Activated CD4-positive, alpha-beta memory T cell treated with anti-CD3 and anti-CD28 coated beads for 36 hours (primary cell): ENCODE measurements around the gene HEMK1. TPM values are rescaled to one million over a fixed set of nuclear protein-coding genes. Genes with fewer than 3 reads are reported as not detected.

Experiments
- CTCF ChIA-PET: fragments of 350-600 bp; sonication (Branson Sonifier 250); formaldehyde crosslinking; loops from one replicate; lab custom pipeline; 2021; ENCODE audit warnings: antibody characterized with exemption, inconsistent platforms; lab: Charles Lee
- POLR2A ChIA-PET: fragments of 350-600 bp; sonication (Branson Sonifier 250); formaldehyde crosslinking; loops from one replicate; lab custom pipeline; 2021; ENCODE audit warnings: antibody characterized with exemption; lab: Charles Lee
- DNase-seq: peaks from one replicate; pipeline ENCODE4 v3.0.0-alpha.2; 2020
- H3K27ac Mint-ChIP-seq: one replicate; pipeline ENCODE4 v1.8.0; 2021; ENCODE audit warnings: mixed read lengths
- H3K27me3 Mint-ChIP-seq: one replicate; pipeline ENCODE4 v1.8.0; 2021; ENCODE audit warnings: mixed read lengths
- H3K36me3 Mint-ChIP-seq: one replicate; pipeline ENCODE4 v1.8.0; 2021; ENCODE audit warnings: mixed read lengths
- H3K4me1 Mint-ChIP-seq: one replicate; pipeline ENCODE4 v1.8.0; 2021; ENCODE audit warnings: low read depth, mixed read lengths
- H3K4me3 Mint-ChIP-seq: one replicate; pipeline ENCODE4 v1.8.0; 2021; ENCODE audit warnings: mild to moderate bottlenecking, mixed read lengths
- H3K9me3 Mint-ChIP-seq: one replicate; pipeline ENCODE4 v1.8.0; 2021; ENCODE audit warnings: mixed read lengths
- intact Hi-C: fragments of 100-400 bp; cut with micrococcal nuclease; formaldehyde crosslinking; loops from one replicate; pipeline ENCODE4 v1.15.1; 2023
- total RNA-seq, 2 experiments: library from RNA; stranded (reverse); gene quantifications; one replicate each; pipeline ENCODE4 v1.2.3, GENCODE V29; 2021

The HEMK1 gene
- total RNA-seq, 2 experiments from 2014 or later: 78.7 to 82.6 TPM

- peak within 1 kb of the TSS; percentile 99 for H3K4me3 Mint-ChIP-seq
- H3K9me3 Mint-ChIP-seq: no peaks in the 10 kb centered on the region
- intact Hi-C loops: loop anchor here (5.0 kb wide), 1 partner anchor 210 kb away; the partner anchor contains the start of gene TMEM115
These were observed 1.7 kb upstream of the HEMK1 start, which contains the start of gene C3orf18 for GRCh38 chr3:50567386-50568167. Gene C3orf18, minus strand, starts transcription at chr3:50567747. Its CDS starts 2,048 bp downstream, at chr3:50565699.

DNA sequence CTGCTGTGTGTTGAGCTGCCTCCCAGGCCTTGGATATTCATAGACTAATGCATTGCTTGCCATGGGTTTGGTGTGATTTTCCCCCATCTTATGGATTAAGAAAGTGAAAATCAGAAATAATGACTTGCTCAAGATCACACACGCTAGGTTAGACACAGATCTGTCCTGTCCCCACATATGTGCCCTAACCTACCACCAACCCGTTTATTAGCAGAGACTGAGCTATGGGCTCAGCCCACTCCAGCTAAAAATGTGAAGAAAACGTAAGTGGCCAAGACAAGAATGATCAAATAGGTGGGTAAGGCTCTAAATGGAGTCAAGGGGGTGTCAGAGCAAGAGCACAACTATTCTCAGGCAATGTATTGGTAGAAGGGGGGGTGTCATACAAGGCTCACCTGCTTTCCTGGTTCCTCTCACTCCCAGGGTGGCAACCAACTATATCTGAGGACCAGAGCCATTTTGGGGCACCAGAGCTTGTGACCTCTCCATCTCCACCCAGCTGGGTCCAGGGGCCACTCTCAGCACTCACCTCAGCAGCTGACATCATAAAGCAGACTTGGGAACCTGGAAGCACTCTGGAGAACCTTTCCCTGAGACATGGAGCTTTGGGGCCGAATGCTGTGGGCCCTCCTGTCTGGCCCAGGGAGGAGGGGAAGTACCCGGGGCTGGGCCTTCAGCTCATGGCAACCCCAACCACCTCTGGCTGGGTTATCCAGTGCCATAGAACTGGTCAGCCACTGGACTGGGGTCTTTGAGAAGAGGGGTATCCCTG, 1.4 kb downstream of the HEMK1 start:
- DNase-seq: no peak
- intact Hi-C loops: loop anchor here (5.0 kb wide), 1 partner anchor 102 kb away; the partner anchor contains the start of gene DOCK3
- POLR2A ChIA-PET: interaction anchor here (1.1 to 14.0 kb wide), 6 partner anchors 10 to 233 kb away, joined by 3 to 1013 read pairs (median 16); partner anchors contain the start of genes CISH, CYB561D2, MAPKAPK3 and NPRL2
- H3K4me1 Mint-ChIP-seq: peaks cover 67% of the 10 kb centered on the region
- peak overlapping the region; percentile 95 for H3K27ac Mint-ChIP-seq
- no peaks in the 10 kb centered on the region for H3K27me3 Mint-ChIP-seq
- H3K9me3 Mint-ChIP-seq: no peaks in the 10 kb centered on the region
- H3K36me3 Mint-ChIP-seq: peaks cover 58% of the 10 kb centered on the region
- CTCF ChIA-PET: interaction anchor here (0.7 to 14.6 kb wide), 9 partner anchors 11 to 819 kb away, joined by 3 to 908 read pairs (median 13); partner anchors contain the start of genes CISH, CYB561D2, MAPKAPK3 and NPRL2
- peak overlapping the region; percentile 99 for H3K4me3 Mint-ChIP-seq

More at GRCh38 chr3:50567386-50568167, 1.7 kb upstream of the HEMK1 start, which contains the start of gene C3orf18:
- peaks cover 42% of the 10 kb centered on the region for H3K4me1 Mint-ChIP-seq
- H3K36me3 Mint-ChIP-seq: peaks cover 37% of the 10 kb centered on the region
- ChIA-PET POLR2A (interaction anchor here (1.2 to 14.0 kb wide), 3 partner anchors 23 to 217 kb away, joined by 3 to 1013 read pairs (median 510); partner anchors contain the start of genes CISH, CYB561D2, MAPKAPK3 and NPRL2), CTCF (interaction anchor here (0.7 to 14.6 kb wide), 7 partner anchors 18 to 138 kb away, joined by 3 to 908 read pairs (median 9); partner anchors contain the start of genes CISH, DOCK3 and MAPKAPK3)
- H3K27ac Mint-ChIP-seq: peak within 1 kb of the TSS; percentile 95
- peak; percentile 98 for DNase-seq
- H3K27me3 Mint-ChIP-seq: no peaks in the 10 kb centered on the region

GRCh38 chr3:50571486-50571885, 2.2 kb downstream of the HEMK1 start:
- Mint-ChIP-seq H3K27me3 (no peaks in the 10 kb centered on the region), H3K9me3 (no peaks in the 10 kb centered on the region), H3K27ac (peak overlapping the region; percentile 95), H3K36me3 (peaks cover 65% of the 10 kb centered on the region), H3K4me3 (peak overlapping the region; percentile 99), H3K4me1 (peaks cover 71% of the 10 kb centered on the region)
- no peak for DNase-seq
- ChIA-PET CTCF (interaction anchor here (1.7 to 14.6 kb wide), 7 partner anchors 10 to 233 kb away, joined by 6 to 908 read pairs (median 16); partner anchors contain the start of genes CISH and MAPKAPK3), POLR2A (interaction anchor here (2.3 to 14.0 kb wide), 4 partner anchors 19 to 234 kb away, joined by 5 to 1013 read pairs (median 268); partner anchors contain the start of genes CISH and MAPKAPK3)
- intact Hi-C loops: loop anchor here (5.0 kb wide), 1 partner anchor 101 kb away; the partner anchor contains the start of gene DOCK3

DNA sequence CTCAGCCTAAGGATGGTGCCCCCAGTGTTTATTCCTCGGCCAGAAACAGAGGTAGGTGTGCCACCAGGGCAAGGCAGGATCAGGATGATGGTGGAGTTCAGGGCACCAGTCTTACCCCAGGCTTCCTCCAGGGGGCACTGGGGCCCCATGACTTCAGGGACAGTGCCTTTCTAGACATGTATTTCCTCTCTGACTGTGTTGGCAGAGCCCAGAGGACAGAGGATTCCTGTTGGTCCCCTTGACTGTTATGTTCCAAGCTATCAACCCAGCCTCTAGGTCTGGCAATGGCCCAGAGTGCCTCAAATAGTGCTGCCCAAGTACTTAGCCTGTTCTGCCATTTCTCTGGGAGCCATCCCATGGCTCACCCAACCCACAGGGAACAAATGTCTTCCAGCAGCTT, 2.8 kb downstream of the HEMK1 start:
- peaks cover 70% of the 10 kb centered on the region for H3K36me3 Mint-ChIP-seq

GRCh38 chr3:50572801-50573371, 3.6 kb downstream of the HEMK1 start:
- DNase-seq: peak; percentile 80
- intact Hi-C loops: loop anchor here (1.0 to 5.0 kb wide), 6 partner anchors 15 to 812 kb away; partner anchors contain the start of genes DOCK3 and MANF
- Mint-ChIP-seq H3K4me3 (peak overlapping the region; percentile 99), H3K27ac (peak overlapping the region; percentile 95), H3K4me1 (peaks cover 65% of the 10 kb centered on the region), H3K36me3 (peaks cover 75% of the 10 kb centered on the region), H3K27me3 (no peaks in the 10 kb centered on the region), H3K9me3 (no peaks in the 10 kb centered on the region)
- POLR2A ChIA-PET: interaction anchor here (0.6 to 14.0 kb wide), 7 partner anchors 17 to 798 kb away, joined by 3 to 1013 read pairs (median 5); partner anchors contain the start of genes CISH, MAPKAPK3 and ZMYND10
- CTCF ChIA-PET: interaction anchor here (0.6 to 14.6 kb wide), 19 partner anchors 8 to 816 kb away, joined by 3 to 908 read pairs (median 4); partner anchors contain the start of genes CISH, CYB561D2, MANF and MAPKAPK3

More for the DNA sequence above, 2.8 kb downstream of the HEMK1 start:
- H3K9me3 Mint-ChIP-seq: no peaks in the 10 kb centered on the region
- H3K27me3 Mint-ChIP-seq: no peaks in the 10 kb centered on the region
- peak; percentile 91 for DNase-seq
- H3K4me1 Mint-ChIP-seq: peaks cover 67% of the 10 kb centered on the region
- H3K27ac Mint-ChIP-seq: peak overlapping the region; percentile 95
- ChIA-PET CTCF (interaction anchor here (0.6 to 14.6 kb wide), 18 partner anchors 9 to 817 kb away, joined by 3 to 908 read pairs (median 5); partner anchors contain the start of genes CISH, CYB561D2, MANF and MAPKAPK3), POLR2A (interaction anchor here (1.0 to 14.0 kb wide), 5 partner anchors 18 to 798 kb away, joined by 3 to 1013 read pairs (median 26); partner anchors contain the start of genes CISH, MAPKAPK3 and ZMYND10)
- peak overlapping the region; percentile 99 for H3K4me3 Mint-ChIP-seq
- intact Hi-C loops: loop anchor here (1.0 to 5.0 kb wide), 4 partner anchors 29 to 100 kb away; partner anchors contain the start of gene DOCK3

- peak; percentile 93 for DNase-seq
- ChIA-PET CTCF (interaction anchor here (0.6 to 14.6 kb wide), 10 partner anchors 10 to 80 kb away, joined by 3 to 908 read pairs (median 12); partner anchors contain the start of genes CISH and MAPKAPK3), POLR2A (interaction anchor here (1.0 to 14.0 kb wide), 4 partner anchors 16 to 237 kb away, joined by 3 to 1013 read pairs (median 257); partner anchors contain the start of genes CISH and MAPKAPK3)
- intact Hi-C loops: loop anchor here (1.0 to 5.0 kb wide), 3 partner anchors 14 to 811 kb away; partner anchors contain the start of genes DOCK3 and MANF
- peak overlapping the region; percentile 99 for H3K4me3 Mint-ChIP-seq
- H3K9me3 Mint-ChIP-seq: no peaks in the 10 kb centered on the region
- no peaks in the 10 kb centered on the region for H3K27me3 Mint-ChIP-seq
- peaks cover 65% of the 10 kb centered on the region for H3K4me1 Mint-ChIP-seq
- H3K36me3 Mint-ChIP-seq: peaks cover 78% of the 10 kb centered on the region
- H3K27ac Mint-ChIP-seq: peak overlapping the region; percentile 95
These were observed 4.5 kb downstream of the HEMK1 start for GRCh38 chr3:50573566-50574443.

DNA sequence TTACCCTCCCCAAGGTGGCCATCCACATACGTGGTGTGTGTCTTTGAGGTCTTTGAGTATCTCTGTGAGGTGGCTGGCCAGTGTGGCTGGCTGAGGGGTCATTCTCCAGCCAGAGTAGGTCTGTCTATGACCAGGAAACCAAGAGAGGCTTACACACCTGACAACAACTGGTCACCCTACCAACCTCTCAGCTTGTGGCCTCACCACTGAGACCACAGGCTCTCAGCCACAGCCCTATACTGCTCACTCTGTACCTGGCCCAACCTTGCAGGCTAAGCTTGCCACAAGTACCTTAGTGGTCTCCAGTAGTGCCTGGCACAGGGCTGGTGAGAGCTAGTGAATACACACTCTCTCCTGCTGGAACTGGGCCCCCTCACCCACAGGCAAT, 5.1 kb downstream of the HEMK1 start:
- DNase-seq: peak; percentile 74
- Mint-ChIP-seq H3K27me3 (no peaks in the 10 kb centered on the region), H3K36me3 (peaks cover 82% of the 10 kb centered on the region), H3K4me1 (peaks cover 68% of the 10 kb centered on the region), H3K27ac (peak overlapping the region; percentile 95), H3K9me3 (no peaks in the 10 kb centered on the region), H3K4me3 (peak overlapping the region; percentile 99)
- POLR2A ChIA-PET: interaction anchor here (1.0 to 14.0 kb wide), 3 partner anchors 16 to 237 kb away, joined by 4 to 1013 read pairs (median 510); partner anchors contain the start of genes CISH and MAPKAPK3
- CTCF ChIA-PET: interaction anchor here (0.6 to 14.6 kb wide), 7 partner anchors 9 to 79 kb away, joined by 3 to 908 read pairs (median 3); partner anchors contain the start of genes CISH and MAPKAPK3
- intact Hi-C loops: loop anchor here (5.0 kb wide), 1 partner anchor 98 kb away; the partner anchor contains the start of gene DOCK3

GRCh38 chr3:50575372-50575771, 6.0 kb downstream of the HEMK1 start:
- H3K36me3 Mint-ChIP-seq: peaks cover 82% of the 10 kb centered on the region
- peaks cover 73% of the 10 kb centered on the region for H3K4me1 Mint-ChIP-seq
- no peaks in the 10 kb centered on the region for H3K9me3 Mint-ChIP-seq
- CTCF ChIA-PET: interaction anchor here (1.5 to 14.6 kb wide), 4 partner anchors 14 to 77 kb away, joined by 5 to 908 read pairs (median 165); partner anchors contain the start of genes CISH and MAPKAPK3
- peak overlapping the region; percentile 95 for H3K27ac Mint-ChIP-seq
- intact Hi-C loops: no loop called here
- no peak overlapping the region for H3K4me3 Mint-ChIP-seq
- POLR2A ChIA-PET: interaction anchor here (13.8 to 14.0 kb wide), 2 partner anchors 15 to 33 kb away, joined by 510 to 1013 read pairs; partner anchors contain the start of genes CISH and MAPKAPK3
- DNase-seq: no peak
- H3K27me3 Mint-ChIP-seq: no peaks in the 10 kb centered on the region

- no peaks in the 10 kb centered on the region for H3K9me3 Mint-ChIP-seq
- no peak overlapping the region for H3K4me3 Mint-ChIP-seq
- H3K36me3 Mint-ChIP-seq: peaks cover 79% of the 10 kb centered on the region
- CTCF ChIA-PET: interaction anchor here (2.0 to 14.6 kb wide), 2 partner anchors 13 to 31 kb away, joined by 8 to 908 read pairs; partner anchors contain the start of genes CISH and MAPKAPK3
- POLR2A ChIA-PET: interaction anchor here (1.5 to 14.0 kb wide), 3 partner anchors 8 to 31 kb away, joined by 4 to 1013 read pairs (median 510); partner anchors contain the start of genes CISH, HEMK1 and MAPKAPK3
- H3K4me1 Mint-ChIP-seq: peaks cover 68% of the 10 kb centered on the region
- H3K27me3 Mint-ChIP-seq: no peaks in the 10 kb centered on the region
- intact Hi-C loops: no loop called here
- DNase-seq: no peak
- H3K27ac Mint-ChIP-seq: peak overlapping the region; percentile 95
These were observed 8.0 kb downstream of the HEMK1 start for GRCh38 chr3:50577348-50577747.
